HUDEP-2 (cell line): Measurements from ENCODE around the gene THEM5.

Experiments used
- DNase-seq, 76 experiments: peaks; one replicate each; lab custom pipeline; 2025; ENCODE audit not compliant: unreplicated experiment in 76 of 76; lab: John Stamatoyannopoulos, UW

THEM5 gene

GRCh38 chr1:151841141-151841540 is 12.4 kb downstream of the THEM5 start:
- DNase-seq, result no peak

DNA sequence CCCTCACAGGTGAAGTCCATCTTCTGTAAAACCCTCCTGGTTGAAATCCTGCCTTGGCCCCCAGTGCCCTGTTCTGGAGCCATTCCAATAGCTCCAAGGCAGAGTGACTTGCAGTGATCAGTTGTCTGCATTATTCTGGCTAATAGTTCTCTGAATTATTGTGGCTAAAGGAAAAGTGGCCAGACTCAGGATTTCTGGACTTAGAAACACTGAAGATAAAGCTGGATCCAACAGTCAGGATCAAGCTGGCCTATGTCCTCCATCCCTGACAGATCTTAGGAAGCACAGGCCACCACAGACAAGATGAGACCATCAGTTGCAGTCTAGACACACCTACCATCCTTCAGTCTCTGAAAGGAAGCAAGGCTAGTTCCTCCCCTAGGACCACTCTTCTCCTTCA is 13.1 kb downstream of the THEM5 start:
- no peak for DNase-seq

GRCh38 chr1:151839457-151840403 is 13.8 kb downstream of the THEM5 start, which contains the start of gene C2CD4D:
TSS of gene C2CD4D (minus strand) at chr1:151839820. CDS start at chr1:151838989, 831 bp downstream.
- no peak for DNase-seq

GRCh38 chr1:151839082-151839412 is 14.5 kb downstream of the THEM5 start:
- no peak for DNase-seq

GRCh38 chr1:151838222-151839081 is 15.1 kb downstream of the THEM5 start:
- DNase-seq, result peak in 3 of 76 experiments; percentile 4 to 14 (median 6)

- no peak for DNase-seq
Measured at GRCh38 chr1:151837884-151838221, 15.7 kb downstream of the THEM5 start.

DNA sequence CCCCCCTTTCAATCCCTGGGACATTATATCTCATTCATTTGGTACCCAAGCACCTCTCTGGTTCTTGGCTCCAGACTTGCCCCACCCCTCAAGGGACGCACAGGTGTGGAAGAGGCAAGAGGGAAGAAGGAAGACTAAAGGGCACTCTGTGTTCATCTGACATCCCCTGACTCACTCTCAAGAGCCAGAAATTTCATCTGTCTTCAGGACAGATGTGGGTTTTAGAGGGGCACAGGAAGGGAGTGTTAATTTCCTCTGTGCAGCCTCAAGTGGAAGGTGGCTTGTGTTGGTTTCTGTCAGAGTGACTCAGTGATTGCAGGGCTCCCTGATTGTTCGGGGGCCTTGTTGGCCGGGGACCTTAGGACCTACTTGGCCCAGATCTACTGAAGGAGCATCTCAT is 16.3 kb downstream of the THEM5 start:
- DNase-seq, result no peak

DNA sequence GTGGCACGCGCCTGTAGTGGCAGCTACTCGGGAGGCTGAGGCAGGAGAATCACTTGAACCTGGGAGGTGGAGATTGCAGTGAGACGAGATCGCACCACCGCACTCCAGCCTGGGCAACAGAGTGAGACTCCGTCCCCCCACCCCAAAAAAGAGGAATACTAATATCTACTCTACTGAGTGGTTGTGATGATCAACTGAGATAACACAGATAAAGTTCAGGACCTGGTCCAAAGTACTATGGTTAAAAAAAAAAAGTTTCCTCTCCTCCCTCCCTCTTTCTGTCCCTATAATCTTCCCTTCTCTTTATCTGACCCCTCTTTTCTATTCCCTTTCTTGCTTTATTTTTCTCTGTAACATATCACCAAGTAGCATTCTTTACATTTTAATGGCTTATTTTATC is 17.9 kb downstream of the THEM5 start:
- no peak for DNase-seq

GRCh38 chr1:151834239-151834638 is 19.3 kb downstream of the THEM5 start:
- DNase-seq, result no peak

DNA sequence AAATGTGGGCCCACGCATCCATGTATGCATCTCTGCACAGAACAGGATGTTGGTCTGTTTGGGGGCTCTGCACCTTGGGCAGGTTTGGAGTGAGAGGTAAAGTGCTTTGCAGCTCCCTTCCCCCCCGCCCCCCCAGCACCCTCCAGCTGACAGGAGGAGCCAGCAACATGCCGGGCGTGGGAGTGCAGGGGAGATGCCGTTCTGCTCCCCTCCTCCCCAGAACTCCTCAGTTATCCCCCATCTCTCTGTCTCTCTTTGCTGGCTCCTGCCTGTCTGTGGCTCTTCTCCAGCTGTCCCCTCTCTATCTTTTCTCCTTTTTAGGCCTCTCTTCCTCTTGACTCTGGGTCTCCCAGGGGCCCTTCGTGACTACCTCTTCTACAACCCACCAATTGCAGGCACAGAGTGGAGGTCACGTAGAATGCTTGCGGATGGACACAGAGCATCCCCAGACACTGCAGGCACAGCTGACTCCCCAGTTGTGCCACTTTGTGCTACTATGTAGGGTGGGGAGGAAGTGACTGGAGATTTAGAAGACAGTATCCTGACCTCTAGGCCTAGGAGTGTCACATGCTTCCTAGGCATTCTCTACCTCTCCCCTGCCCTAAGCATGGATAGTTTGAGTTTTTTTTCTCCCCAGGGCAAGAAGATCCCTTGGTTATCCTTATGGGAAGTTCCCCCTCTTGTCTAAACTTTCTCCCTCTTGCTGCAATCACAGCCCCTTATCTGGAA is 20.2 kb downstream of the THEM5 start:
- DNase-seq, result no peak

DNA sequence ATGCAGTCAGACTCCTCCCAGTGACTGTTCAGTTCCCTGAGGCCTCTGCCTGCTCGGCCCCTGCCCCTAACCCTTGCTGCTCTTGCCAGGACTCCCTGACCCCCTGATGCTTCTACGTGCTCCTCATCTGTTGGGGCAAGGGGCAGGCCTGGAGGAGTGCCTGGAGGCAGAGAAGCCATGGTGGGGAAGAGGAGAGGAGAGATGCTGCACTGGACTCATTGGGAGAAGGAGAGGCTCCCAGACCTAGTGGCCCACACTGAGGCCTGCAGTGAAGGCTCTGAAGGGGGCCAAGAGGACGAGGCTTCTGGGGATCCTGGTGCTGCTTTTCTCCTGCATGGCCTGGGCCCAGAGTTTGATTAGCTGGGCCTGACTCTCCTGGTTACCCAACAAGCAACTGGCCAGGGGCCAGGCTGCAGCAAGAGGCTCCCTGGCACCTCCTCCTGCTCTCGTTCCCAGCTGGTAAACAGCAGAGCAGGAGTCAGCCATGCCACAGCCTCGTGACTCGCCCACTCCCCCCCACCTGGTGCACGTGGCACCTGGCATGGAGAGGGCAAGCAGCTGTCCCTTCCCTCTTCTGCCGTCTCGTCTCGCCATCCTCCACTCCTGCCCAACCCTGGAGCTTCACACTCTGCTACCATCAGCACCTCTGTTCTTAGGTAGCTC is 21.1 kb downstream of the THEM5 start:
- DNase-seq, result no peak

DNA sequence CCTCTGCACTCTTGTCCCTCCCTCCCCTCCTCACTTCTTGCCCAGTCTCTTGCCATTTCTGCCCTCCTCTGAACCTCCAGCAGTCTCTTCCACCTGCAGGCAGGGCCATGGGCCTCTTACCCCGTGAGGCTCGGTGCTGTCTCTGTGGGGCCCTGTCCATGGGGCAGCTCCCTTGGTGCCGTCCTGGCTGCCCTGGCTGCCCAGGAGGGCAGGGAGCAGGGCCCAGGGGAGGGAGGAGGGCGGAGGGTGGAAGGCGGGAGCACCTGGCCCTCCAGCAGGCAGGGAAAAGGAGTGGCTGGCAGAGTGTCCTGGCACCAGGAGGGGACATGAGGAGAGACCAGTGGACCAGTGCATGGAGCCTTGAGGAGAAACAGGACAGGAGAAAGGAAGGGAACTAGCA is 21.9 kb downstream of the THEM5 start, which contains the start of gene RORC:
Gene RORC, minus strand, starts transcription at position 198 of the 400 bp plus-strand sequence. Its CDS starts 38 bp downstream, at position 160.
- no peak for DNase-seq

GRCh38 chr1:151831256-151831591 is 22.3 kb downstream of the THEM5 start:
- DNase-seq, result no peak

DNA sequence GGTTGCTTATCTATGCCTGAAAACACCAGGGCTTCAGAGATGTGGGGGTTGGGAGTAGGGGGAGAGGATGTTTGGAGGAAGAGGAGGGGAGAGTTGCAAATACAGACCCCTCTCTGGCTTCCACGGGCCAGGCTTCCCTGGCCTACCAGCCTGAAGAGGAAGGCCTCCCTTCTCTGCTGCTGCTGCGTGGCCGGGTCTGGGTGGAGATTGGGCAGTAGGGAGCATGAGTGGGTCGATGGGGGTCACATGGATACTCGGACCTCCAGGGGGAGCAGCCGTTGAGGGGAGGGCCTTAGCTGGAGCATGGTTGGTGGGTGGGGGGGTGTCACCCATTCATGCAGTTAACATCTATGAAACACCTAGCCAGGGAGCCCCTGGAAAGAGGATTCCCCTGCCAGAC is 23.5 kb downstream of the THEM5 start:
- DNase-seq, result no peak

DNA sequence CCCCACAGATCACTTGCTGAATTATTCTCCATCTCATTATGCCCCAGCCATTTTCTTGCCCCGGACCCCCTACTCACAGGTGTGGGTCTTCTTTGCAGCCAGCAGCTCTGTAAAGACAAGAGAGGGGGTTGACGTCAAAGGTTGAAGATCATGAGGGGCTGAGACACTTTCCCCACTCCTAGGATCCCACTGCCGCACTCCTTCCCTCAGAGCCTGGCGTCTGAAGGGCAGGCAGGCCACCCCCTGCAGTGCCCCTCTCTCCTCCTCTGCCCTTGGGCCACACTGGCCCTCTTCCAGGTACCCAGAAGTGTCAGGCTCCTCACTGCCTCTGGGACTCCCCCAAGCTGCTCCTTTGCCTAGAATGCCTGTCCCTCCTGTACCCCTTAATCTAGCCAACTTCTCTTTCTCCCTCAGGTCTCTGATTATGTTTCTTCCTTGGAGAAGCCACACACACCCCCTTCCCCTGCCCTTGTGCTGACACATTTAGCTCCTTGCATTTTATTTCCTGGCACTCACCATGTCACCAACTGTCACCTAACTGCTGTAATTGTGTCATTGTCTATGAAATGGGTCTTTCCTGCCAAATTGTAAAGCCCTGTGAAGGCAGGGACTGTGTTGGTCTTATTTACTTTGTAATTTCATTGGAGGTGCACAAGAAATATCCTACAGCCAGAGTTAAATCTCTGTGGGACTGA is 24.0 kb downstream of the THEM5 start:
- DNase-seq, result no peak

- no peak for DNase-seq
Measured at GRCh38 chr1:151828921-151829320, 24.6 kb downstream of the THEM5 start.

- no peak for DNase-seq
Measured at GRCh38 chr1:151827853-151828252, 25.7 kb downstream of the THEM5 start.

- DNase-seq, result no peak
Measured at GRCh38 chr1:151825751-151826660, 27.5 kb downstream of the THEM5 start.

DNA sequence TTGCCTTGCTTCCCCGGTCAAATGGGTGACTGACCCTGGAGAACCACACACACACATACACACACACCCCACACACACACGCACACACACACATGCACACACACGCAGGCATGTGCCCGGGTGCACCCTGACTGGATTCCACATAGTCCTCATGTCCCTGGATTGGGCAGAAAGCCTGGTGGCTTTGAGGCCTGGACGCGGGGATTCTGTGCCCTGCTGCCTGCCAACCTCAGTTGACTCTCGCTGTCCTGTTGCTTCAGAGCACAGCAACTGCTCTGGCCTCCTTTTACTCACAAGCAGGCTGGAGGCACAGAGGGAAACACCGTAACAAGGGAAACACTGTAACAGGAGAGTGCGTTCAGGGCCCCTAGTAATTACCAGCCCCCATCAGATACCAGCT is 28.3 kb downstream of the THEM5 start:
- no peak for DNase-seq
